HUES6 (cell line): ENCODE data around the gene INTS1.

Experiments
- H3K27ac ChIP-seq: 2 replicates; pipeline ENCODE4 v1.7.0; 2013; ENCODE audit warnings: low read depth, mild to moderate bottlenecking, low read length, inconsistent platforms
- H3K27me3 ChIP-seq: 2 replicates; pipeline ENCODE4 v1.6.1; 2013; ENCODE audit warnings: low read length; ENCODE audit not compliant: control insufficient read depth, insufficient read depth
- H3K36me3 ChIP-seq: 2 replicates; pipeline ENCODE4 v1.6.1; 2013; ENCODE audit warnings: low read length; ENCODE audit not compliant: control insufficient read depth, insufficient read depth
- H3K4me1 ChIP-seq: 2 replicates; pipeline ENCODE4 v1.6.1; 2013; ENCODE audit warnings: low read length; ENCODE audit not compliant: control insufficient read depth, insufficient read depth
- H3K4me3 ChIP-seq: 2 replicates; pipeline ENCODE4 v1.5.1; 2013; ENCODE audit warnings: low read depth, low read length
- H3K9ac ChIP-seq: one replicate; pipeline ENCODE4 v1.6.1; 2013; ENCODE audit warnings: mild to moderate bottlenecking, low read length
- H3K9me3 ChIP-seq: 2 replicates; pipeline ENCODE4 v1.6.1; 2013; ENCODE audit warnings: low read depth, low read length; ENCODE audit not compliant: control insufficient read depth, insufficient read depth

The INTS1 gene

DNA sequence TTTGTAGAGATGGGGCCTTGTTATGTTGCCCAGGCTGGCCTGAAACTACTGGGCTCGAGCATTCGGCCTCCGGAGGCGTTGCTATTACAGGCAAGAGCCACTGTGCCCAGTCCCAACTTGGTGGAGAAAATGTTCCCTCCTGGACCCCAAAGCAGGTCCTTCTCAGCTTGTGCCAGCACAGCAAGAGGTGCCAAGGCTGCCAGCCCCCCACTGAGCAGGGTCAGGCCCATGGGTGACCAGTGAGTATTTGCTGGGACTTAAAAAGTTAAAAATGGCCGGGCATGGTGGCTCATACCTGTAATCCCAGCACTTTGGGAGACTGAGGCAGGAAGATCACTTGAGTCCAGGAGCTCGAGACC lies 30.9 kb upstream of the INTS1 start:
- Histone ChIP-seq H3K27me3 (peaks cover 23% of the 10 kb centered on the region; the same call in 1 of the 2 replicates), H3K4me1 (peaks cover 60% of the 10 kb centered on the region), H3K36me3 (peaks cover 10% of the 10 kb centered on the region; the same call in 1 of the 2 replicates), H3K27ac (no peak overlapping the region), H3K9me3 (no peaks in the 10 kb centered on the region), H3K4me3 (no peak overlapping the region), H3K9ac (no peak overlapping the region)

DNA sequence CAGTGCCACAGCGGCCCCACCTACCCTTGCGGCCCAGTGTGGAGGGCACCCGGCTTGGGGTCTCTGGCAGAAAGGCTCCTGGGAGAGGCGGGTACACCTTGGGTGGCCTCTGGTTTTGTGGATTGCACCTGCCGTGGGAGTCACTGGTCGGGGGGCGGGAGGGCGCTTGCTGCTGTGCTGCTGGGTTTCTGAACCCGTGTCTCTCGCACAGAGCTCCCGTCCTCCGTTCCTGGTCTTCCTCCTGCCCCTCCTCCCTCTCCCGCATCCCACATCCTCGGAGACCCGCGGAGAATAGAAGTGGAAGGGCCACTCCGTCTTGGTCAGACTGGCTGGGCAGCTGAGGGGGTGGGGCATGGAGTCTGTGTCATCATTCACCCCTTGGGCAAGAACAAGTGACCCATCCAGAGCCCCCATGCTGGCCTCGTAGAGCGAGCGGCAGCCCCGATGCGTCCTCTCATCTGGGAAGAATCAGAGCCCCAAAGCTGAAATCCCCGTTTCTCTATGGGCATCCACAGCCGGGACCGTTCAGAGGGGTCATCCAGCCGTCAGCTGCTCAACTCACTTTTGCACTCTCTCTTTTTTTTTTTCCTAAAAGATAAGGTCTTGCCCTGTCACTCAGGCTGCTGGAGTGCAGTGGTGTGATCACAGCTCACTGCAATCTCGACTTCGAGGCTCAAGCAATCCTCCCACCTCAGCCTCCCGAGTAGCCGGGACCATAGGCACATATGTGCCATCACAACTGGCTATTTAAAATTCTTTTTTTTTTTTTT lies 30.3 kb upstream of the INTS1 start:
- Histone ChIP-seq H3K27me3 (peaks cover 23% of the 10 kb centered on the region; the same call in 1 of the 2 replicates), H3K36me3 (peaks cover 4% of the 10 kb centered on the region; the same call in 1 of the 2 replicates), H3K4me3 (no peak overlapping the region), H3K4me1 (peaks cover 60% of the 10 kb centered on the region), H3K27ac (no peak overlapping the region), H3K9ac (no peak overlapping the region), H3K9me3 (no peaks in the 10 kb centered on the region)

DNA sequence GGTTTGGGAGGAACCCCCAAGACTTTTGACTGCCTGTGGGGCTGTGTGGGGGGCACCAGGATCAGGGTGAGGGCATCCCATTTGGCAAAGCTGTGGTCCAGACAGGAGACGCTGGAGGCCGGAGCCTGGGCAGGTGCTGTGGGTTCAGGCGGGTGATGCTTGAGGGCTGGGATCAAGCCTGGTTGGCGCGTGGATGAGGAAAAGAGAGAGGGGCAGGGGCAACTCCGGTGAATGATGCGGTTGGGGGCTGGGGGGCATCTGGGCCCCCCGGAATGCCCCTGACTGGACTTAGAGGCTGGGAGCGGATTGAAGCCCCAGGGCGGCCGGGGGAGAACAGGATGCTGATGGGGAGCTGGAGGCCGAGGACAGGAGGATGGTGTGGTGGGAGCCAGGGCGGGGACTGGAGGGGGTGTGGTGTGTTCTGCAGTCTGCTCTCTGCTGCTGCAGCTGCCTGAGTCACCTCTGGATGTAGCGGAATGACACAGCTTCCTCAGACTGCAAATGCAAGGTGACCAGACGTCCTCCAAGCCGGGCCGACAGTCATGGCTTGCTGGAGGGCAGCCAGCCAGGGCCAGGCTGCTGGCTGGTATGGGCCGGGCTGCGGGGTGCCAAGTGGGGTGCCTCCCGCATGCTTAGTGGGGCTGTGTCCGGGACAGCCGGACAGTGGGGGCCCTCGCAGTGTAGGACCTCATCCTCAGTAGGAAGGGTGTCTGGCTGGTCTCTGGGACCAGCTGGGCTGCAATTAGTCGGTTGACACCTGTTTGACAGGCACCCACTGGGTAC lies 29.5 kb upstream of the INTS1 start:
- peaks cover 60% of the 10 kb centered on the region for H3K4me1 ChIP-seq
- no peak overlapping the region for H3K9ac ChIP-seq
- H3K9me3 ChIP-seq: no peaks in the 10 kb centered on the region
- no peaks in the 10 kb centered on the region for H3K36me3 ChIP-seq
- H3K27me3 ChIP-seq: peaks cover 23% of the 10 kb centered on the region; the same call in 1 of the 2 replicates
- H3K27ac ChIP-seq: no peak overlapping the region
- H3K4me3 ChIP-seq: no peak overlapping the region

DNA sequence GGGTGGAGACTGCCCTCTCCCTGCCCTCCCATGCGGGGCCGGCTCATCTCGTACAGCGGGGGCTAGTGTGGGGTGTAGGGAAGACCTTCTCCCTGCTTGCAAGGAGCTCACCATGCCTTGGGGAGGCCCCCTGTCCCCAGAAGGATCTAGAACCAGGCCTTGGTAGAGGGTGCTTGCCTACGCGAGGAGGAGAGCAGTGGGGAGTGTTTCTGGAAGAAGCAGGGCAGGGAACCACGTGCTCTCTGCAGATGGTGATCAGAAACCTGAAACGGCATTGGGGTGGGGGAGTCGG lies 29.0 kb upstream of the INTS1 start:
- Histone ChIP-seq H3K27me3 (peaks cover 23% of the 10 kb centered on the region; the same call in 1 of the 2 replicates), H3K36me3 (no peaks in the 10 kb centered on the region), H3K27ac (no peak overlapping the region), H3K9me3 (no peaks in the 10 kb centered on the region), H3K9ac (peak overlapping the region; percentile 49), H3K4me1 (peaks cover 60% of the 10 kb centered on the region), H3K4me3 (peak overlapping the region; percentile 54; the same call in 1 of the 2 replicates)

DNA sequence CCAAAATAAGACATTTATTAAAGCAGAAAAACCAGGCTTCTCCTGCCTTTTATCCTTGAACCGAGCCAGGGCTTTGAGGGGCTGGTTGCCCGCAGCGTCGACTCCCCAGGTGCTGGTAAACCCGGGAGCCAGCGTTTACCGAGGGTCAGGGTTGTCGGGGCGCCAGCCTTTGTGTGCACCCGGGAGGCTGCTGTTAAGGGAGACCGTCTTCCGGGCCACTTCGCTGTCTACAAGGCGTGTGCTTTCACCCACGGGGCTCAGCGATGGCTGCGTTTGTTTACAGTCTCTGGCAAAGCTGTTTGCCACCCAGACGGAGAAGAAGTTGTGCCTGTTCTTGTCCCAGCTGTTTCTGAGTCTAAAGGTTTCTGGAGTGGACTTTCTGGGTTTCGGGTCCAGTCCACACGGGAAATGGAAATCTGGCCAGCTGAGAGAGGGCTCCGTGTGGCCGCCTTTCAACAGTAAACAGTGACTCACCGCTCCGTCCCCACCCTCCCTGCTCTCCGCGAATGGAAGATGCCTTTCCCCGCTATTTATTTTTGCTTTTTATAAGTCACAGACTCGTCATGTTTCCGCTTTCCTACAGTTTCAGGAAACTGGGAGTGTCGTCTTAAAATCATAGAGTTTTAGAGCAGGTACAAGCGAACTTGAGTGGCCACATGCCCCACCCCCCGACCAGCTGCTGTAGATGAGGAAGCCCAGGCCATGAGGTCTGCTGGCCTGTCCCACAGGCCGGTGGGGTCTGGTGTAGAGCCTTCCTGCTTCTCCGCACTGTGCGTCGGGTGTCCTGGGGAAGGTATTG lies 28.5 kb upstream of the INTS1 start:
- Histone ChIP-seq H3K4me1 (peaks cover 57% of the 10 kb centered on the region), H3K36me3 (no peaks in the 10 kb centered on the region), H3K27ac (no peak overlapping the region), H3K9me3 (no peaks in the 10 kb centered on the region), H3K9ac (peak overlapping the region; percentile 49), H3K4me3 (peak overlapping the region; percentile 54), H3K27me3 (peaks cover 23% of the 10 kb centered on the region; the same call in 1 of the 2 replicates)

DNA sequence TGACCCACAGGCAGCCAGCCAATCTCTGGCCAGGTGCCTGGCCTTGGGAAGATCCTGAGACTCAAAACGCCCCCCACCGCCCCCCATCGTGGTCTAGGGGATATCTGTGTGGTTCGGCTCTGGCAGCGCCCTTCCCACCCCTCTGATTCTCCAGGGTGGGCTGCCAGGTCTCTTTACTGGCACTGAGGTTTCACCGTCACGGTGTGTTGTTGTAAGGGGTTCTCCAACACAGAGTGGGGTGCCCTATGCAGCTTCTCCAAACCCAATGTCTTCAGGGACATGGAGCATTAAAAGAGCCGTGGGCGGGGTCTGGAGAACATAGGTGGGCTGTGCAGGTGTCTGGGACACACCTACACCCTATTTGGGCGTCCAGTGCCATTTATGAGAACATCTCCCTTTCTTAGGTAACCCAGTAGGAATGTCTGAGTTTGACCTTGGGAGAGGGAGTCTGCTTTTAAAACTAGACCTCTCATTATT lies 27.8 kb upstream of the INTS1 start:
- no peaks in the 10 kb centered on the region for H3K36me3 ChIP-seq
- H3K9ac ChIP-seq: peak overlapping the region; percentile 49
- no peaks in the 10 kb centered on the region for H3K9me3 ChIP-seq
- no peak overlapping the region for H3K27ac ChIP-seq
- H3K4me1 ChIP-seq: peaks cover 50% of the 10 kb centered on the region
- peak overlapping the region; percentile 54 for H3K4me3 ChIP-seq
- H3K27me3 ChIP-seq: peaks cover 23% of the 10 kb centered on the region; the same call in 1 of the 2 replicates

DNA sequence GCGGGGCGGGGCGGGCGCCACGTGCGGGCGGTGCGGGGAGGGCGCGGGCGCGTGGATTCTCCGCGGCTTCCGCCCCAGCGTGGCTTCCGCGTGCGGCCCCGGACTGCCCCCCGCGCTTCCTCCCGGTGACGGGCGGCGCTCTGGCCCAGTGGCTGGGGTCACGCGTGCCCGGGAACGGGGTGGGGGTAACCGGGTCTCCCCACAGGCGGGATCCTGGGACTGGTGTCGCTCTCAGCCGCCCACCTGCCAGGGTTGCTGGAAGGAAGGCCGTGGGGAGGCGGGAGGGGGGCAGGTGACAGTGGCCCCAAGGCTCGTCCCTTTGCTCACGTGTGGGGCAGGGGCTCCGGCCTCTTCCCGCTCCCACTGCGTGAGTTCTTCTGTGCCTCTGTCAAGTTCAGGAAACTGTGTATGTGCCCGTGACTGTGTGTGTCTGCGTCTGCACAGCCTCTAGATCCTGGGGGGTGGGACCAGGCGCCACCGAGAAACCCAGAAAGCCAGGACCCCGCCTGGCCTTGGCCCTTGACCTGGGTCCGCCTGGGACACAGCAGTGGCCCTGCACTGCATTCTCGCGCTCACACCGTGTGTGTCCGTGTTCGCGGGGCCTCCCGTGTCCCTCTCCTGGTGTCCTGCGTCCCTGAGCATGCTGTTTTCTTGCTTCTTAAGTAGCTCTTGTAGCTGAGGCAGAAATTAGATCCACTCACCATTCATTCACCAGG lies 27.2 kb upstream of the INTS1 start:
- Histone ChIP-seq H3K4me3 (peak overlapping the region; percentile 54), H3K9me3 (no peaks in the 10 kb centered on the region), H3K4me1 (peaks cover 49% of the 10 kb centered on the region), H3K27me3 (peaks cover 23% of the 10 kb centered on the region; the same call in 1 of the 2 replicates), H3K9ac (peak overlapping the region; percentile 49), H3K36me3 (no peaks in the 10 kb centered on the region), H3K27ac (no peak overlapping the region)

DNA sequence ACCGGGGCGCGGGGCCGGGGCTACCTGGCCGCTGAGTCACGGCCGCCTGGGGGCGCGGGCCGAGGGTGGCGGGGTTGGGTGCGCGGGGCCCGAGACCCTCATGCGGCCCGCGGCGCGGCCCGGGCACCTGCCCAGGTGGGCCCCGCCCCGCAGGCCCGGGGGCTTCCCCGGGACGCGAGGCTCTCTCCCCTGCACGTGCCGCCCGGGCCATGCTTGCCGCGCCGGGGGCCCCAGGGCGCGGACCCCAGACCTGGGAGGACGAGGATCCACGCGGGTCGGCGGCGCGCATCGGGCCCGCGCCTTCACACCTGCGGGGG lies 26.7 kb upstream of the INTS1 start:
- Histone ChIP-seq H3K9ac (no peak overlapping the region), H3K9me3 (no peaks in the 10 kb centered on the region), H3K27ac (no peak overlapping the region), H3K27me3 (peaks cover 23% of the 10 kb centered on the region; the same call in 1 of the 2 replicates), H3K4me1 (peaks cover 45% of the 10 kb centered on the region), H3K4me3 (peak overlapping the region; percentile 54), H3K36me3 (no peaks in the 10 kb centered on the region)

DNA sequence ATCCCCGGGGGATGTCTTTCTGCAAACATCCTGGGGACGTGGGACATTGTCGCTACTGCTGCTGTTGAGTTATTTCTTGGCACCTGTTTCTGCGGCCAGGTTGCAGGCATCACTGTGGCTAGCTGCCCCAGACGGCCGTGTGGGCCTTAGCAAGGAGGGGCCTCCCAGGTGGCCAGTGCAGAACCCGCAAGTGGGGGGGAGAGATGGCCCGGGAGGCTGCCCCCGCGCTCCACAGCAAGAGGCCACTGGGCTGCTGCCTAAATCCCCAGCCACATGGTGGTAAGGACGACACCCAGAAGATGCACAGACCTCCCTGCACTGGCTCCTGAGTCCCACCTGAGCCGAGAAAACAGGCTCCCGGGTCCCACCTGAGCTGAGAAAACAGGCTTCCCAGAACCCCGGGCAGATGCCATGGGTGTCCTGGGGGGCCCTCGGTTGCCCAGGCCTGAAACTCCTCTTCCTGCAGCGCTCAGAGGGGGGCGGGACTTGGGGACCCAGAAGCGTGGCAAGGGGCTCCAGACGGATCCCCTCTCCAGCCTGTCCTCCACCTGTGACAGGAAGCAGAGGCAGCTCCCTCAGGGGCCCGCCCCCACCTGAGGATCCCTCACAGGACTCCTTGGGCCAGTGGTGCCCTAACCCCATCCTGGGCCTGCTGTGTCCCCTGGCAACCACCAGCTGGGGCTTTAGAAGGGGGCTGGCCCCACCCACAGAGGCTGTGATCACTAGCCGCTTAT lies 25.4 kb upstream of the INTS1 start:
- Histone ChIP-seq H3K4me1 (peaks cover 37% of the 10 kb centered on the region), H3K4me3 (no peak overlapping the region), H3K9me3 (no peaks in the 10 kb centered on the region), H3K27me3 (peaks cover 23% of the 10 kb centered on the region; the same call in 1 of the 2 replicates), H3K36me3 (no peaks in the 10 kb centered on the region), H3K27ac (no peak overlapping the region), H3K9ac (no peak overlapping the region)

DNA sequence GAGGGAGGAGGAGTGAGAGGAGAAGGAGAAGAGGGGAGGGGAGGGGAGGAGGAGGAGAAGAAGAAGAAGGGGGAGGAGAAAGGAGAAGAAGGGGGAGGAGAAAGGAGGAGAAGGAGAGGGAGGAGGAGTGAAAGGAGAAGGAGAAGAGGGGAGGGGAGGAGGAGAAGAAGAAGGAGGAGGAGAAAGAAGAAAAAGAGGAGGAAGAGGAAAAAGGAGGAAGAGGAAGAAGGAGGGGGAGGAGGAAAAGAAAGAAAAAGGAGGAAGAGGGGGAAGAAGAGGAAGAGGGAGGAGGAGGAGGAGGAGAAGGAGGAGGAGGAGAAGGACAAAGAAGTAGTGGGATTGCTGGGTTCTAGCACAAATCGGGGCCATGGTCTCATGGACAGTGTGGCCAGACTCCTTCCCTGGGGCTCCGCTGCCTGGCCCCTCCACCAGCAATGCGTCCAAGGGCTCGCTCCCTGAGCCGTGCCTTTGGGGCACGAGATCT lies 22.1 kb upstream of the INTS1 start:
- H3K36me3 ChIP-seq: no peaks in the 10 kb centered on the region
- H3K9ac ChIP-seq: no peak overlapping the region
- peaks cover 14% of the 10 kb centered on the region; the same call in 1 of the 2 replicates for H3K4me1 ChIP-seq
- peaks cover 2% of the 10 kb centered on the region; the same call in 1 of the 2 replicates for H3K27me3 ChIP-seq
- H3K9me3 ChIP-seq: no peaks in the 10 kb centered on the region
- no peak overlapping the region for H3K4me3 ChIP-seq
- no peak overlapping the region for H3K27ac ChIP-seq
